Measurements from ENCODE around the gene CARD10.
"Not testable (repeated sequence)": the region's sequence is repeated elsewhere in the genome, so short reads cannot be mapped to it uniquely, and the experiment has no call there.

Gene CARD10

DNA sequence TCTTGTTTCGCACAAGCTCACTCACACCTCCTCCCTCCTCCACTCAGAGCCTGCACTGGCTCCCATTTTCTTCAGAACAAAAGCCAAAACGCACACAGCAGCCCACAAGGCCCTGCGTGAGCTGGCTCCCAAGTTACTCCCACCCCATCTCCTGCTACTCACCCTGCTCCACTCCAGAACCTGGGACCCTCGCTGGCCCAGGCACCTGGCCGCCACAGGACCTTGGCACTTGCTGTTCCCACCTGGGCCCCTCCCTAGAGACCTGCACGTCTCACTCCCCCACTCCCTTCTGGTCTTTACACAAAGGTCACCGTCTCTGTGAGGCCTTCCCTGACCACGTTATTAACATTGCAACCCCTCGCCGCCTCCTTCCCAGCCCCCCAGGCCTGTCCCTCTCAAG, 32.1 kb downstream of the CARD10 start:
- DNase-seq (ENCODE audit: low spot score), result no peak

DNA sequence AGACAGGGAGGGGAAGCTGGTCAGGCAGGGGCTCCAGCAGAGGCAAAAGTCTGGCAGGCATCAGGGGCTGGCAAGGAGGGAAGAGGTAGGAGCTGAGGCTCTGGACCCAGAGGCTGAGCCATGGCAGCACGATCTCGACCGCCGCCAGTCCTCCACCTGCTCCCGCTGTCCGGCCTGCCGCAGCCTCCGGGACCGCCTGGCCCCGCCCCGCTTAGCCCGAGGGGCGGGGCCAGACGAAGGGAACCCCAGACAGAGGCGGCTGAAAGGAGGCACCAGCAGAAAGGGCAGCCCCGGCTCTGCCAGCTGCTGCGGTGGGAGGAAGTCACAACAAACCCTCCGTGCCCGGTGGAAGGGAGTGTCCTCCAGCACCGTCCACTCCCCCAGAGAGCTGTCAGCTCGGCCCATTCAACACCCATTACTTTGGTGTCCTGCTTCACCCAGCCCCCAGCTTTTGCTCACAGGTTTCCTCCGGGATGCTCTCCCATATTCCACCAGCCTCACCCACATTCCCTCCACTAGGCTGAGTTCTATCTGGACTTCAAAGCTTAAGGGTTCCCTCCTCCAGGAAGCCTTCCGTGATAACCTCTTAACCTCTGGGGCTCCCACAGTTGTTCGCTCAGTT, 32.9 kb downstream of the CARD10 start, which contains the start of gene MFNG:
Gene MFNG (minus strand): TSS at position 161 of the 622 bp plus-strand sequence. CDS start 207 bp downstream, outside the sequence.
- DNase-seq (ENCODE audit: low spot score), result peak; percentile 30

DNA sequence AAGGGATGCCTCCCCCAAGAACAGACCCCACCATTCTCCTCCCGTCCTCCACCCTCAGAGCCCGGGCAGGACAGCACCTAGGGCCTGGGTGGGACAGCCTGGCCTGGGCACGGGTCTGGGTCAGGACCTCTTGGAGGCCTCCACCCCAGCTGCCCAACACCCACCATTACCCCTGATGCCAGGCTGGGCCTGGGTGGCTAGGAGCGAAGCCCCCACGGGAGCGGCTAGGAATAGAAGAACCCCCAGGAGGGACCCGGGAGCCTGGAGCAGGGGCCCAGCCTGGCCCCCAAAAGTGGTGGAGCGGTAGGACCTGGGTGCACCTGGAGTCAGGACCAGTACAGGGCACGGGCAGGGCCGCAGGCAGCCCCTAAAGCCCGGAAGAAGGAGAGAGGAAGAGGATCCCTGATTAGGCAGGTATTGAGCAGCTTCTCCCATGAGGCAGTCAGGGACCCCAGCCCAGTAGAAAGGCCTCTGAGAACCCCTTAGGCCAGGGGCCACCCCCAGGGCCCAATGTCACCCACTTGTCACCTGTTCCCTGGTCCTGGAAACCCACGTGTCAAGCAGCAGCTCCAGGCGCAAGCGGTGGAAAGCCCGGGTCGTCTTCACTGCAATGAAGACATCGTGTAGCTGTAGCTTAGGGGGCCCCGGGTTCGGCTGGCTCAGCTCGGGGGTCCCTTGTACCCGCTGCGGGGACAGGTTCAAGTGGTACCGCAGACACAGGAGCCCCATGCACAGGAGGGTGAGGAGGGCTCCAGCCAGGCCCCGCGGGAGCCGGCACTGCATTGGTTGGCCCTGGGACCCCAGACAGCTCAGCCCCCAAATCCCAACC, 33.6 kb downstream of the CARD10 start:
- no peak for DNase-seq (ENCODE audit: low spot score)

DNA sequence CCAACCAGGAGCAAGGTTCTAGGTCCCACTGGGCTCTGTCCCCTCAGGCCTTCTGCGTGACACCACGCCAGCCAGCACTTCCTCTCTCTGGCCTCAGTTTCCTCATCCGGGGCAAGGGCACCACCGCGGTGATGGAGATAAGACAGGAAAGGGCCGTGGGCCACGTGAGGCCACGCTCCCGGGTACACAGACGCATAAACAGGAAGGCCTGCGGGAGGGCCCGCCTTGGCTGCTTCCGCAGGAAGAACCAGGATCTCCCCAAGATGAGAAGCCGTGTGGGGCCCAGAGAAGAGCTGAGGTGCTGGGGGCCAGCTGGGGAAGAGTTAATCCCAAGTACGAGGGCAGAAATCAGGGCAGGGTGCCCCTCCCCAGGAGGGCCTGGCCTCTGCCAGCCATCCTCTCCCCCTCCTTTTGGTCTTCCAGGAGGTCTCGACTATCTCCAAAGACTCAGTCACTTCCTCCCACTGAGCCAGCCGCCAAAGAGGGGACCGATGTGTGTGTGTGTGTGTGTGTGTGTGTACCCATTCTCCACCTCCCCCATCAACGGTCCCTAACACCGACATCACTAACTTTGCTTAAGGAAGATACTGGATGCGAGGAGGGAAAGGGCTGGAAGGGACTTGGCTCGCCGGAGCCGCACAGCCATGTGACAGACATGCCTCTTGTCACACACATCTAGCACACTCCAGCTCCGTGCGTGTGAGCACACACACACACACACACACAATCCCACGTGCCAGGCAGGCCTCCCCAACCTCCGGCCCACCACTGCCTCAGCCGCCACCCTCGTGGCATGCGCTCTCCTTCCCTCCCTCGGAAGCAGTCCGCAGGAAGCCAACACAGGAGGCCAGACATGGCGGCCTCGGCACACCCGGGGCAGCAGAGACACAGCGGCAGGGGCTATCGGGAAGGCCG, 34.5 kb downstream of the CARD10 start:
- DNase-seq (ENCODE audit: low spot score), result peak; percentile 55

DNA sequence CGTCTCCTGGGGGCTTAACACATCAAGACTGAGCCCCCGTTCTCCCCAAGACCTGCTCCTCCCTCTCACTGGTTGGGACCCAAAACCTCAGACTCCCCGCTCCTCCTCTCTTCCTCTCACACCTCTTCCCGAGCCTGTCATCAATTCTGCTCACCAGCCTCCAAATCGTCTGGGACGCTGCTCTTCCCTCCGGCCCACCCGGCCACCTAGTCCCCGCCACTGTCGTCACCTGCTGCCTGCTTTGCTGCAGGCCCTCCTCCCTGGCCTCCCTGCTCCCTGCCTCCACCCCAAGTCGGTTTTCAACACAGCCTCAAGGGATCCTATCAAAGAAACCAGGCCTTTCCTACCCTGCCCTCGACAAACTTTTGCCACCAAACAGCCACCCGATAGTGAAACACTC, 36.2 kb downstream of the CARD10 start:
- DNase-seq (ENCODE audit: low spot score), result no peak

DNA sequence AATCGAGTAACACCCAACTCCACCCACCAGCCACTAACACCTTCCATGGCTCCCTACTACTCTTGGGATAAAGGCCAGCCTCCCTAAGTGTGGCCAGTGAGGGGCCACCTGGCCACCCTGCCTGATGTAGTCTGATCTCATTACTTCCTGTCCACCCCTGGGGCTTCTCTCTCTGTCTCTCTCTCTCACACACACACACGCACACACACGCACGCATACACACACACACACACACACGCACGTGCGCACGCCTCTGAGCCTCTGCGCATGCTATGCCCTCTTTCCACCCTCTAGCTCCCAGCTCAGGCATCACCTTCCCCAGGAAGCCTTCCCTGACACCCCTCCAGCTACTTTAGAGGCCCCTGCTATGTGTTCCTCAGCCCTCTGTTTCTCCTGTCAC, 37.0 kb downstream of the CARD10 start:
- no peak for DNase-seq (ENCODE audit: low spot score)

DNA sequence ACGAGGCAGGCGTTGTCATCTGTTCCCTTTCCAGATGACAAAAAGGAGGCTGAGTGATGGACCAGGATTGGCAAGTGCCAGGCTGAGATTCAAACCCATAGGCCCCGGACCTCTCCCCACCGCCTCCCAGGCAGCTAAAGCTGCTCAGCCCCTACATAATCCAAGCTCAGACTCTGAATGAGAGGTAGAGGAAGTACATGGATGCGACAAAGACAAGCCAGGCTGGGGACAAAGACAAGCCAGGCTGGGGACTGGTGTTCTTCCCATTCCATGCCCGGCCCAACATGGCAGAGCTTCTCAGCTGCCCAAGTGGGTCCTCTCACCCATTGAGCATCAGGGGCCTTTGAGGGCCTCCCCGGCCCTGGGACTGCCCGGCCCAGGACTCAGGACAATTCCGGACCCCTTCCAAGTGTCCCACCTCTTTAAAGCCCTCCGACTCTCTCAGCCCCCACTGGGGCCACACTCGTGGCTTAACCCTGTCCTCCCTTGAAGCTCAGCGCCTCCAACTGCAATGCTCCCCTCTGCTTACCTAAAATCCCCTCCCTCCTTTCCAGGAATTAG, 37.8 kb downstream of the CARD10 start:
- DNase-seq (ENCODE audit: low spot score), result no peak

DNA sequence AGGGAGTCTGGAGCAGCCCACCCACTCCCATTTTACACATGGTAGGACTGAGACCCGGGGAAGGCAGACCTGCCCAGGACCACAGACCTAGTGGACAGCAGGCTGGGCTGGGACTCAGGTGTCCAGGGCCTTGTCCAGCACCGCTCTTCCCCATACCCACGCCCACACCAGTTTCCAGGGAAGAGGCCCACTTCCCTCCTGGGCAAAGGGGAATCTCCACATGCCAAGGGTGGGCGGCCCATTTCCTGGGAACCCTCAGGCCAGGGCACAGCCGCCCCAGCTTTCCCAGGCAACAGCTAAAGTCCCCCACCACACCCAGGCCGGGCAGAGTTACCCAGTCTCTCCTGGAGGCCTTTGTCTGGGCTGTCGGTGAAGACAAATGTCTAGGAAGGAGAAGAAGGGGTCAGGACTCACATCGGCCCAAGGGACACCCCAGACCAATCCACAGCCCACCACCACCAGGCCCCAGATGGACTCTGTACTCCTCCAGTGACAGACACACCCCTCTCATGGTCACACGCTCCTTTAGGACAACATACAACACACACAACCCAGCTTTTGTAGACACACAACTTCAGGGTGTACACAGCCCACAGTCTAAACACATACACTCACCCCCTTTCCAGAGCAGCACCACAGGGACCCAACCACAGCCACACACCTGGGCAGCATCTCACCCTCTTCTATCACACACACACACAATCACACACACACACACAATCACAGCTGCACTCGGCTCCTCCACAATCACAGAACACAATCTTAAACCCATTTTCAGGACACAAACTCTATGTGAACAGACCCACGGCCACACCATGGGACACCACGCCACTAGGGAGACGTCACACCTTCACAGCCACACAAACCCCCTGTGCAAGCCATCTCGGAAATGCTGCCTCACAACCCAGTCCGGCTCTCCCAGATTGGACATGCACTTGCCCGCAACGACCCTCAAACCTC, 38.5 kb downstream of the CARD10 start:
- no peak for DNase-seq (ENCODE audit: low spot score)

DNA sequence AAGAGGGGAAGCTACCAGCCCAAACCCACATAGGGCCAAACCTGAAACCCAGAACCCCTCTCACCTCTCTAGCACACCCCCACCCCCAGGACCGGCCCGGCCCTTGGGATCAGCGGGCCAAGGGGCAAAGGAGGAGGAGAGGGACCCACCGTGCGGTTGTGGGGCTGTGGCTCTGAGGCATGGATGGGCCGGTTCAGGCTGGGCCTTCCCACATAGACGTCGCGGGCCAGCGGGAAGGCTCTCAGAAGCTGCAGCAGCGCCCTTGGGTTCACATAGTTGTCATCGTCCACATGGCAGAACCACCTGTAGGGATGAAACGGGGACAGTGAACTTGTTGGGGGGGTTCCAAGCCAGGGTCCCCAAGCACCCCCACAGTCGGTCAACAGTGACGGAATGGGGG, 40.0 kb downstream of the CARD10 start:
- no peak for DNase-seq (ENCODE audit: low spot score)

DNA sequence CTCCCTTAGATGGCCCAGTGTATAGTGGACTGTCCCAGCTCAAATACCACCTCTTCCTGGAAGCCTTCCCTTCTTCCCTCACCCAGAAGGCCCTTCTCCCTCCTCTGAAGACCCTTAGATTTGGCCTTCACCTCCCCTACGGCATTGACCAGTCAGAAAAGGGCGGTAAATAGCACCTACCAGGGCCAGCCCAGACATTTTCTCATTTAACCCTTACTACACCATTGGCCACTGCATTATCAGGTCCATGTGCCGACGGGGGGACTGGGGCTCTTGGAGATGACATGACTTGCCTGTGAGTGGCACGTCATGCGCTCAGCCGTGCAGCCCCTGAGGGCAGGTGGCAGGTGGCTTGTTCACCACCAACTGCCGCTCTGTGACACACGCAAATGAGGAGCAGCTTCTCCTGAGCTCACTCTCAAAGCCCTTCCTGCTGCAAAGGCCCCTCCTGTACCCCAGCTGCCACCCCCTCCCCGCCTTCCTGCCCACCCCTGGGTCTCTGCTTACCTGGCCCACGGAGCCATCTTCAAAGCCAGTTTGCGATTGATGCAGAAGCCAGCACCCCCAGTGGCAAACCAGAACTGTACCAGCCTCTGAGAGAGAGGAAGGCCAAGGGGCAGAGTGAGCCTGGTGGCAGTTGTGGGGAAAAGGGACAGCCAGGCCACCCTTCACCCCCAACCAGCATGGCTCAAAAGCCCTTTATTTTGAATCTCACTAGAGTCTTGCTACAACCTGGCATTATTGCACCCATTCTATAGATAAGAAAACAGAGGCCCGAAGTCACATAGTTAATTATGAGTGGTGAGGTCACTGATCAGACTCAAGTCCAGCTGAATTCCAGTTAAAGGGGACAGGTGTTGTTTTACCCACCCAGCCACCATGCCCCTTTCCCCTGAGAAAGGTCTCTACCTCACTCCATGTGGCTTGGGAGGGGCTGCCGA, 42.6 kb downstream of the CARD10 start:
- no peak for DNase-seq (ENCODE audit: low spot score)

DNA sequence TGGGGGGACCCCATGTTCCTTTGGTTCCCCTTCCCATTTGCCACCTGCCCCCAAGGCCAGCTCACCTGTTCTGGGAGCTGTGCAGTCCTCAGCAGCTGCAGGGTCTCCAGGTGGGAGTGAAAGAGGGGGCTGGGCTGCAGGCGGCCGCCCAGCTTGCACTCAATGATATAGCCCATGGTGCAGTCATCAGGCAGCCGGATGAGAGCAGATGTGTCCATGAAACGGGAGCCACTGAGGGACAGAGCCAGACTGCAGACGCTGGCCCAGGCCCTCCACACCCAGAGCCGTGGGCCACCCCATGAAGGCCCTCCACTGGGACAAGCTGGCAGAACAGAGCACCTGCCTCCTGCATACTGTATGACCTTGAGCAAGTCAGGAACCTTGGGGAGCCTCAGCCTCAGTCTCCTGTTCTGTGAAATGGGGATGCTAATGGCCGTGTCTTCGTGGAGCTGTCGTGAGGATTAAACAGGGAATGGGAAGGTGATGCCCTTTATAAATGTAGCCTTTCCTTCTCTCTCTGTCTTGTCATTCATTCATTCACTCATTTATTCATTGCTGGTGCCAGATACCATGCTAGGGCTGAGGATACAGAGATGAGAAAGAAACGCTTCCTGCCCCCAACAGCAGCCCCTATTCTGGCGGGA, 44.6 kb downstream of the CARD10 start:
- DNase-seq (ENCODE audit: low spot score), result no peak

DNA sequence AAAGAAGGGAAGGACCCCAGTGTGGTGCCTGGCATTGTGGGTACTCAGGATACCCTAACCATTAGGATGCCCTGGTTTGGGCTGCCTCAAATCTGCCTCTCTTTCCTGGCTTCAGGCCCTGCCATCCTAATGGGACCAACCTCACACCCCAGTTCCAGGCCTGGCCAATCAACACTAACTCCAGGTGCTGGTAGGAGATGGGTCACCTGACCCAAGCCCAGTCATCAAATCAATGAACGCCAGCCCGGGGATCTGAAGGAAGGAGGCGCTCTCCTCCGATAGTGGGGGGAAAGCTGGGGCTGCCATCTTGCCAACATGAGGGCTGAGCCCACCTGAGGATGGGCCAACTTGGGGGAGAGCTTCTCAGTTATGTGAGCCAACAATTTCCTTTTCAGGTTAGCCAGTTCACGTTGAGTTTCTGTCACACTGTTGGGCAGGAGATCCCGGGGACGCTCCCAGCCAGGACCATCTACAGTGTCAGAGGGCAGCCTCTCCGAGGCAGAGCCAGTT, 45.7 kb downstream of the CARD10 start:
- DNase-seq (ENCODE audit: low spot score), result no peak

DNA sequence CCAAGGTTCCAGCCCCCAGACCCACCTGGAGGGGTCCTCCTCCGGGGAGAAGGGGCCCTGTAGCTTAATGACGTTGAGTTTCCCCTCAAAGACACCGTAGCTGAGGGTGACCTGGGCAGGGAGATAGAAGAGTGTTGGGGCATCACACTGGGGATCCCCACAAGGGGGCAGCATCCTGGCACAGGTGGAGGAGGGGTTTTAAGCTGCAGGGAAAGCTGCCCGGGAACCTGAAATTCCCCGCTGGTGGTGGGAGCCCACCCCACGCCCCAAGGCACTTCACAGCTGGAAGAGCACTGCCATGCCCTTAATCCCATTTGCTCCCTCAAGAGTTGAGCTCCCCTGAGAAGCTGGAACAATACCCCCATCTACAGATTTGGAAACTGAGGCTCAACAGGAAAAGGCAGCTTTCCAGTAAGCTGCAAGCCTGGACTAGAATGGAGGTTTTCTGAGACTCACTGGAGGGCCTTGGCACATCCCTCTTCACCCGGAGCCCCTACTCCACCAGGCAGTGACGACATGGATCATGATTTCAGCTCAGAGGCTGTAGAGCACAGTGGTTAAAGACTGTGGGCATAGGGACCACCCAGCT, 46.7 kb downstream of the CARD10 start:
- no peak for DNase-seq (ENCODE audit: low spot score)

DNA sequence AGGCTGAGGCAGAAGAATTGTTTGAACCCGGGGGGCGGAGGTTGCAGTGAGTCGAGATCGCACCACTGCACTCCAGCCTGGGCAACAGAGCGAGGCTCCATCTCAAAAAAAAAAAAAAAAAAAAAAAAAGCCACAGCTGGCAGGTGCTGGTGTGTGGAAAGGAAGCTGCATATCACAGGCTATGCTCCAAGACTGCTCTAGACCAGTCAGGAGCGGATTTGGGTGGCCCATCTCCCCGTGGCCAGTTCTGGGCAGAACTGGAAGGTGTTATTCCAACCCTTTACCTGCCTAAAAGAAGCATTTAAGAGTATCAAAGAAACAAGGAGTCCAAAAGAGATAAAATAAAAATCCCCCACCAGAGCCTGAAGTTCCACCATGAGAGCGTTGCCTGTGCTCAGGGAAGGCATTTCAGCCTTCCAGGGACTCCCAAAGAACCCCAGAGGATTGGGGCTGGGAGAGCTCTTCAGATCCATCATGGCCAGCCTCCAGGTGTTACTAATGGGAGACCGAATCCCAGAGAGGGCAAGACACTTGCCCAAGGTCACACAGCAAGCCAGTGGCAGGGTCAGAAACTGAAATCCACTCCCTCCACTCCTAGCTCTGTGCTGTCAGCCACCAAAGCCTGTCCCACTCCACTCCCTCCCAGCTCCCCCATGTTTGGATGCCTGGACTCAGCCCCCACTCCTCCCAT, 47.3 kb downstream of the CARD10 start:
- DNase-seq (ENCODE audit: low spot score), result no peak

DNA sequence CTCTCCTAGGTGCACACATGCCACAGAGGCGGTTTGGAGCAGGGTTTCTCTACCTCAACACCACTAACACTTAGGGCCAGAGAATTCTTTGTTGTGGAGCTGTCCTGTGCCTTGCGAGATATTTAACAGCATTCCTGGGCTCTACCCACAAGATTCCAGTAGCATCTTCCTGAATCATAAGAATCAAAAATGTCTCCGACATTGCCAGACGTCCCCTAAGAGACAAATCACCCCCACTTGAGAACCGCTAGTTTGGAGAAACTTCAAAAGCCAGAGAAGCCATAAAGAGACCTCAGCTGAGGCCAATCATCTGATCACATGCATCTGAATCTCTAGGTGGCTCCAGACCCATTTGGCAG, 49.1 kb downstream of the CARD10 start:
- no peak for DNase-seq (ENCODE audit: low spot score)

DNA sequence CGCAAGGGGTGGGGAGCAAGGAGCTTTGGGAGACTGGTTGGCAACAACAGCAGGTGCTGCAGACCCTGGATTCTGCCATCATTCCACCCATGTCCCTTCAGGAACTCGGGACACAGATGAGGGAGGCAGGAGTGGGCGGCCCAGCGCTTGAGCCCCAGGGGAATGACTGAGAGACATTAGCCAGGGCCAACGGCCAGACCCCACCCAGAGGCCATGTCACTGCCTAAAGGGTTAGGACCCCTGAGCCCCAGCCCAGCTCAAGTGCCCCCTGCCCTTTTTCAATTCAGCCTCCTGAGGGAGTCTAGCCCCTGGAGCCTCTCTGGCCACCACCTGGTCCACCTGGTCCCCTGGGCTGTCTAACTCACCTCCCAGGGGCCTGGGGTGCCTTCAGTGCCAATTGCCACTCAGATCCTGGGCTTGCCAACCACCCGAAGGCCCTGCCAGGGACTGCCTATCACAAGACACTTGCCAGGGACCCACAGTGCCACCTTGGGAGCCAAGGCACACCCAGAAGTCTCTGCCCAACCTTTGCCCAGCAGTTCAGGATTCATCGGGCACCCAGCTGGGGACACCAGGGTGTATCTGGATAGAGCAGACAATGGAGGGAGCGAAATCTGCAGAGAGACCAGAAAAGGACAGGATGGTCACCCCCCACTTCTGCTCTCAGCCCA, 49.7 kb downstream of the CARD10 start:
- DNase-seq (ENCODE audit: low spot score), result no peak

DNA sequence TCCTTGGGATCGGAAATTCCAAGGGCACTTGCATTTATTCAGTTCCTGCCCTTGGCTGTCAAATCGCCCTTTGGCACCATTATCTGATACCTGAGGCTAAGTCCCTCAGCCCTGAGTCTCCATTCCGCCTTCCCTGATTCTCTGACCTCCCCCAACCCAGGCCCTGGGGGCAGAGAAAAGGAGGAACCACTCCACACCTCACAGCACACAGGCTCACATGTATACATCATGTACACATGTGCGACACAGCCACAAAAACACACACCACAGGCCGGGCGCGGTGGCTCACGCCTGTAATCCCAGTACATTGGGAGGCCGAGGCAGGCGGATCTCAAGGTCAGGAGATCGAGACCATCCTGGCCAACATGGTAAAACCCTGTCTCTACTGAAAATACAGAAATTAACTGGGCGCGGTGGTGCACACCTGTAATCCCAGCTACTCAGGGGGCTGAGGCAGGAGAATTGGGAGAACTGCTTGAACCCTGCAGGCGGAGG, 51.0 kb downstream of the CARD10 start:
- DNase-seq (ENCODE audit: low spot score), result not testable (repeated sequence)
